GM12872 (cell line): ENCODE measurements around the gene GRB10.

Source experiments
- CTCF ChIP-seq: IDR thresholded peaks from 3 replicates; pipeline ENCODE4 v1.5.1; 2011; ENCODE audit warnings: low read depth, mild to moderate bottlenecking, low read length, moderate library complexity; ENCODE audit not compliant: insufficient read depth

The GRB10 gene

GRCh38 chr7:50615519-50616080, 167.1 kb downstream of the GRB10 start:
- no peak for TF ChIP-seq CTCF

DNA sequence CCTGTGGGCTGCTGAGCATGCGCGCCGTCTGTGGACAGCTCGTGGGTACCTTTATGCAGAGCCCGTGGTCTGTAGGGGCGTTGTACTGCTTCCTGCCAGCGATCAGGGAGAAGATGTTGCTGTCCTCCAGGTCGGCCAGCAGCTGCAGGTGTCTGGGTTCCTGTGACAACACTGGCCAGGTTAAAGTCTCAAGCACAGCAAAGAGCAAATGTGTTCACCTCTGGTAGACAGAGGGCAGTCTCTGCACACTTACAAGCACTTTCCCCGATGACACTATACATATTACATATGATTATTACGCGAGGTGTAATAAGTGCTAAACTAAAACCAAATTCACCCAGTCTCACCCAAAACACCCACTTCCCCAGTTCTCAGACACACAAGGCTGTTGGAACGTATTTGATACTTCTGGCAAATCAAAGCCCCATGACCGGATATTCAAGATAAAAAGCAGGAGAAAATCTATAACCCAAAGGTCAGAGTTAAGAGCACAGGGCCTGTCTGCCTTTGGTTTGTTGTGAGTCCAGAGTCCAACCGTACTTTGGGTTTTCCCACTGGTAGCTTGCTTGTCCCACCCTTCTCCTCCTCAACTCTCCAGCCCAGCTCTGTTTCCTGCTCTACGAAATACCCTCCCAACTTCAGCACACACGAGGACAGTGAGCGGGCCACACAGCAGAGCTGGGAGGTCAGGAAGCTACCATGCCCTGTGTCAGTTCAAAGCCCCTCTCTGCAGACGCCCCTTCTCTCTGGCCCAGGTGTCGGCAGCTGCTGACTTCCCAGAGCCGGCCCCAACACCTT, 167.8 kb downstream of the GRB10 start:
- peak; percentile 36; the same call in 1 of the 3 replicates for TF ChIP-seq CTCF

GRCh38 chr7:50613473-50613872, 169.2 kb downstream of the GRB10 start:
- no peak for TF ChIP-seq CTCF

GRCh38 chr7:50612704-50613103, 170.0 kb downstream of the GRB10 start:
- no peak for TF ChIP-seq CTCF

GRCh38 chr7:50610521-50611277, 172.0 kb downstream of the GRB10 start:
- TF ChIP-seq CTCF = no peak

DNA sequence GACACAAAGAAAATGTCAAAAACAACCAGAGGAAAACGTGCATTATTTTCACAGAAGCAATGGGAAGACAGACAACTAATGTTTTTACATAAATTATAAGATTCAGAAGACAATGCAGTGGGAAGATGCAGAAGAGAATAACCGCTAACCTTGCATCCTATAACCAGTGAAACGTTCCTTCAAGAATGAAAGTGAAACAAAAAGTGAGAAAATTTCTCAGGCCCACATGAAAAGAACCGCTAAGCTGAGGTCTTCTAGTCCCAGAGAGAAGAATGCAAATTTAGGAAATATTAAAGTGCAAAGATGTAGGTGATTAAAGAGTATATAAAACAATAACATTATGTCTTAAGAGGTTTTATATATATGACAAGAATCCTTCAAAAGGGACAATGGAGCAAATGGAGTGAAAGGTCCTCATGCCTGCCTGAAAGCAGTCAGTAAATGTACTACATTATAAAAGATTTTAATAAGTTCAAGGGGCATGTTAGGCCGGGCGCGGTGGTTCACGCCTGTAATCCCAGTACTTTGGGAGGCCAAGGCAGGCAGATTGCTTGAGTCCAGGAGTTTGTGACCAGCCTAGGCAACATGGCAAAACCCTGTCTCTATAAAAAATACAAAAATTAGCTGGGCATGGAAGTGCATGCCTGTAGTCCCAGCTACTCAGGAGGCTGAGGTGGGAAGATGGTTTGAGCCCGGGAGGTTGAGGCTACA, 174.3 kb downstream of the GRB10 start:
- no peak for TF ChIP-seq CTCF

GRCh38 chr7:50607524-50608125, 175.1 kb downstream of the GRB10 start:
- no peak for TF ChIP-seq CTCF
